Measurements from ENCODE around the gene NCR3LG1. TPM values are rescaled to one million over a fixed set of nuclear protein-coding genes. Genes with fewer than 3 reads are reported as not detected.

The NCR3LG1 gene
- total RNA-seq, 1 donor from 2014 or later: 10.0 TPM

DNA sequence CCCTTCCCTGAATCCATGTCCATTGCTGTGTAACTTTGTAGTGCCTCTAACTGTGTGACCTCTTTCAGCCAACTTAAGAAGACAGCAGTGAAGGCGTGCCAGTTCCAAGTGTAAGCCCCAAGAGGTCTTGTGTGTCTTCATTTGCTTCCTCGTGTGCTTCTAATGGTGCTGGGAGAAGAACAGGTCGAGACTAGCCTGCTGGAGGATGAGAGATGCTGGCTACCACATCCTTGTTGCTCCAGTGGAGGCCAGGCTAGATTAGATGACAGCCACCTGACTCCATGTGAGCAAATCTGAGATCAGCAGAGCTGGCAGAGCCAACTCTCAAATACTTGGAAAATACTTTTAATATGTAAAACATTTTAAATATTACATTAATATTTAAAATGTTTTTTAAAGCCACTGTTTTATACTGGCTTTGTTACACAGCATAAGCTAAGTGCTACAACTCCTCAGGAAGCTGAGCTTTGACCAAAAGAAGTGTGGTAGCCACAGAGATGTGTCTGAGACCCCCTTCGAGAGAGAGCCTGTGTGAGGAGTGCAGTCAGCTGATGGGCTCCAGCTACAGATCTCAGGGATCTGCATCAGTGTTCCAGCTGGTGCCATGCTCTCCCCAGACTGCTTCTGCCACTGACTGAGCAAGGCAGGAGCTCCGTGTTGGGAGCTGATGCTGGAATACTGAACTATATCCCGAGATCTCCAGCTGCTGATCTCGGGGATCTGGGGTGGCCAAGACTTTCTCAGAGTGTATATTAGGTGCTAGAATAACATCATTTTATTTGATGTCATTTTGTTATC, 28.0 kb downstream of the NCR3LG1 start:
- Mint-ChIP-seq H3K27ac (no peak overlapping the region), H3K27me3 (ENCODE audit: low read depth) (peaks cover 4% of the 10 kb centered on the region), H3K4me3 (ENCODE audit: low read depth) (no peak overlapping the region), H3K4me1 (ENCODE audit: low read depth) (no peaks in the 10 kb centered on the region), H3K36me3 (ENCODE audit: low read depth) (peaks cover 8% of the 10 kb centered on the region), H3K9me3 (peaks cover 4% of the 10 kb centered on the region)
- intact Hi-C loops (cut with micrococcal nuclease): no loop called here
- DNase-seq (ENCODE audit: low spot score): no peak

GRCh38 chr11:17381156-17381555, 29.6 kb downstream of the NCR3LG1 start:
- H3K36me3 Mint-ChIP-seq (ENCODE audit: low read depth): peaks cover 8% of the 10 kb centered on the region
- peaks cover 4% of the 10 kb centered on the region for H3K9me3 Mint-ChIP-seq
- H3K27ac Mint-ChIP-seq: no peak overlapping the region
- intact Hi-C loops (cut with micrococcal nuclease): no loop called here
- DNase-seq (ENCODE audit: low spot score): no peak
- H3K4me3 Mint-ChIP-seq (ENCODE audit: low read depth): no peak overlapping the region
- H3K27me3 Mint-ChIP-seq (ENCODE audit: low read depth): peaks cover 10% of the 10 kb centered on the region
- no peaks in the 10 kb centered on the region for H3K4me1 Mint-ChIP-seq (ENCODE audit: low read depth)

- peaks cover 8% of the 10 kb centered on the region for H3K36me3 Mint-ChIP-seq (ENCODE audit: low read depth)
- intact Hi-C loops (cut with micrococcal nuclease): no loop called here
- peaks cover 4% of the 10 kb centered on the region for H3K9me3 Mint-ChIP-seq
Measured at GRCh38 chr11:17382046-17382728, 30.6 kb downstream of the NCR3LG1 start.

DNA sequence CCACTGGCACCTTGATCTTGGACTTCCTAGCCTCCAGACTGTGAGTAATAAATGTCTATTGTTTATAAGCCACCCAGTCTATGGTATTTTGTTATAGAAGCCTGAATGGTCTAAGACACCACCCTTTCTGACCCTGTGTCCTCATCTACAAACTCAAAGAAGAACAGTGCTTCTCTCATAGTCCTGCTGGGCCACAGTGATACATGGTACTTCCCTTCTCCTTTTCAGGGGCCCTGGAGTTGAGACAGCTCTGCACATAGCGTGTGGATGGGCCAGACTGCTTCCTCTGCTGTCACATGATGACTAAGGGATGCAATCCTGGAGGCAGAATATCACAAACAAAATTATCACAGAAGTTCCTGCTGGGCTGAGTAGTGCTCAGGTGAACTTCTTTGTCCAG, 31.9 kb downstream of the NCR3LG1 start:
- Mint-ChIP-seq H3K4me3 (ENCODE audit: low read depth) (no peak overlapping the region), H3K27ac (no peak overlapping the region), H3K27me3 (ENCODE audit: low read depth) (peaks cover 14% of the 10 kb centered on the region), H3K4me1 (ENCODE audit: low read depth) (no peaks in the 10 kb centered on the region), H3K9me3 (peaks cover 4% of the 10 kb centered on the region), H3K36me3 (ENCODE audit: low read depth) (peaks cover 4% of the 10 kb centered on the region)
- intact Hi-C loops (cut with micrococcal nuclease): no loop called here
- DNase-seq (ENCODE audit: low spot score): no peak

More at GRCh38 chr11:17382046-17382728, 30.6 kb downstream of the NCR3LG1 start:
- Mint-ChIP-seq H3K4me1 (ENCODE audit: low read depth) (no peaks in the 10 kb centered on the region), H3K27me3 (ENCODE audit: low read depth) (peaks cover 10% of the 10 kb centered on the region), H3K27ac (no peak overlapping the region), H3K4me3 (ENCODE audit: low read depth) (no peak overlapping the region)
- DNase-seq (ENCODE audit: low spot score): no peak

GRCh38 chr11:17384002-17384511, 32.5 kb downstream of the NCR3LG1 start:
- Mint-ChIP-seq H3K36me3 (ENCODE audit: low read depth) (peaks cover 4% of the 10 kb centered on the region), H3K27ac (no peak overlapping the region), H3K4me1 (ENCODE audit: low read depth) (no peaks in the 10 kb centered on the region), H3K27me3 (ENCODE audit: low read depth) (peaks cover 16% of the 10 kb centered on the region), H3K9me3 (peaks cover 4% of the 10 kb centered on the region), H3K4me3 (ENCODE audit: low read depth) (no peak overlapping the region)
- peak; percentile 61 for DNase-seq (ENCODE audit: low spot score)
- intact Hi-C loops (cut with micrococcal nuclease): loop anchor here (1.0 to 2.0 kb wide), 3 partner anchors 29 to 144 kb away; no protein-coding TSS in a partner anchor

DNA sequence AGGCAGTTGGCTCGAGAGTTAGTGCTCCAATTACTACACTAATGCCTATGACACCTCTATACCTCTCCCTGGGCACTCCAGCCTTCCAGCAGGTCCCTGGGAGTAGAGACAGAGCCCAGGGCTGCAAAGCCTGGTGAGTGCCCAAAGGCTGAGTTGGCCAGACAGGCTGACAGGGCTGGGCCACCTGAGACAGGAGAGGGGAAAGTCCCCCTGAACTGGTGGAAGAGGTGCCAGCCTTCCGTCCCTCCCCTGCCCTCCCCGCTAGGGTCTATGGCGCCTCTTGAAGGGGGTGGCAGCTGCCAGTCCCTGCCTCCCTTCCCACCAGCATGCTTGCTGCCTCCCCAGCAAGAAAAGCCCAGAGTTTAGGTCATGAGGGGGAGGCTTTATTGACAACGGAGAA, 33.9 kb downstream of the NCR3LG1 start:
- DNase-seq (ENCODE audit: low spot score): no peak
- Mint-ChIP-seq H3K36me3 (ENCODE audit: low read depth) (peaks cover 4% of the 10 kb centered on the region), H3K4me3 (ENCODE audit: low read depth) (no peak overlapping the region), H3K27ac (no peak overlapping the region), H3K9me3 (no peaks in the 10 kb centered on the region), H3K27me3 (ENCODE audit: low read depth) (peaks cover 23% of the 10 kb centered on the region), H3K4me1 (ENCODE audit: low read depth) (peaks cover 3% of the 10 kb centered on the region)
- intact Hi-C loops (cut with micrococcal nuclease): loop anchor here (2.0 kb wide), 1 partner anchor 31 kb away; no protein-coding TSS in a partner anchor

DNA sequence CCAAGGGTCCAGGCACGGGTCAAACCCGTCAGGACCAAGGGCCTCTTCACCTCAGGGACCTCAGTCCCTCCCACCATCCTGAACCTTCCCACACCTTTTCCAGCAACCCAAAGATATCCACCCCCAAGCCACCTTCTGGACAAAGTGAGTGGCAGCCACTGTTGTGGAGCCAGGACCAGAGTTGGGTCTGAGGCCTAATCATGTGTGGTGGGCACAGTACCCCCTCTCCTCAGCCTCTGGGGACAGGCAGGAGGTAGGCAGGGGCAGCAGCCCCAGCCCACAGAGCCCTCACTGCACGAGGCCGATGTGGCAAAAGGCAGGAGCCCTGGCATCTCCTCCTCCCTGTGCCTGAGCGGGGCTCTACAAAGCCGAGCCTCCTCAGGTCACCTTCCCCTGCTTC, 34.3 kb downstream of the NCR3LG1 start:
- intact Hi-C loops (cut with micrococcal nuclease): loop anchor here (2.0 kb wide), 1 partner anchor 31 kb away; no protein-coding TSS in a partner anchor
- no peaks in the 10 kb centered on the region for H3K9me3 Mint-ChIP-seq
- no peak overlapping the region for H3K4me3 Mint-ChIP-seq (ENCODE audit: low read depth)
- H3K27me3 Mint-ChIP-seq (ENCODE audit: low read depth): peaks cover 23% of the 10 kb centered on the region
- no peak for DNase-seq (ENCODE audit: low spot score)
- H3K4me1 Mint-ChIP-seq (ENCODE audit: low read depth): peaks cover 3% of the 10 kb centered on the region
- peaks cover 4% of the 10 kb centered on the region for H3K36me3 Mint-ChIP-seq (ENCODE audit: low read depth)
- H3K27ac Mint-ChIP-seq: no peak overlapping the region

GRCh38 chr11:17386331-17387084, 34.9 kb downstream of the NCR3LG1 start:
- intact Hi-C loops (cut with micrococcal nuclease): no loop called here
- Mint-ChIP-seq H3K9me3 (no peaks in the 10 kb centered on the region), H3K27ac (no peak overlapping the region), H3K36me3 (ENCODE audit: low read depth) (peaks cover 4% of the 10 kb centered on the region), H3K4me1 (ENCODE audit: low read depth) (peaks cover 3% of the 10 kb centered on the region), H3K4me3 (ENCODE audit: low read depth) (no peak overlapping the region), H3K27me3 (ENCODE audit: low read depth) (peaks cover 29% of the 10 kb centered on the region)
- DNase-seq (ENCODE audit: low spot score): peak; percentile 46

- Mint-ChIP-seq H3K4me3 (ENCODE audit: low read depth) (peak overlapping the region; percentile 59), H3K36me3 (ENCODE audit: low read depth) (no peaks in the 10 kb centered on the region), H3K27me3 (ENCODE audit: low read depth) (peaks cover 28% of the 10 kb centered on the region), H3K9me3 (no peaks in the 10 kb centered on the region), H3K27ac (no peak overlapping the region), H3K4me1 (ENCODE audit: low read depth) (peaks cover 3% of the 10 kb centered on the region)
- no peak for DNase-seq (ENCODE audit: low spot score)
- intact Hi-C loops (cut with micrococcal nuclease): no loop called here
Measured at GRCh38 chr11:17387254-17387653, 35.7 kb downstream of the NCR3LG1 start.

- Mint-ChIP-seq H3K27ac (no peak overlapping the region), H3K27me3 (ENCODE audit: low read depth) (peaks cover 28% of the 10 kb centered on the region), H3K36me3 (ENCODE audit: low read depth) (no peaks in the 10 kb centered on the region), H3K4me1 (ENCODE audit: low read depth) (peaks cover 3% of the 10 kb centered on the region), H3K4me3 (ENCODE audit: low read depth) (peak overlapping the region; percentile 59), H3K9me3 (no peaks in the 10 kb centered on the region)
- intact Hi-C loops (cut with micrococcal nuclease): no loop called here
- DNase-seq (ENCODE audit: low spot score): no peak
Measured at GRCh38 chr11:17387811-17388210, 36.2 kb downstream of the NCR3LG1 start.

- Mint-ChIP-seq H3K4me3 (ENCODE audit: low read depth) (peak within 1 kb of the TSS; percentile 68), H3K27ac (no peak within 1 kb of the TSS), H3K4me1 (ENCODE audit: low read depth) (peaks cover 3% of the 10 kb centered on the region), H3K36me3 (ENCODE audit: low read depth) (no peaks in the 10 kb centered on the region), H3K9me3 (no peaks in the 10 kb centered on the region), H3K27me3 (ENCODE audit: low read depth) (peaks cover 28% of the 10 kb centered on the region)
- intact Hi-C loops (cut with micrococcal nuclease): no loop called here
- no peak for DNase-seq (ENCODE audit: low spot score)
Measured at GRCh38 chr11:17388609-17389210, 37.1 kb downstream of the NCR3LG1 start, which contains the start of gene KCNJ11. KCNJ11 (minus strand) TSS chr11:17388659; CDS start chr11:17388091, 568 bp downstream.
